WERI-Rb-1 (cell line): ENCODE results near the gene SYNPO.
A peak's percentile ranks its signal among the peaks of the same experiment; 100 is the strongest.

ENCODE experiments used
- DNase-seq: peaks from one replicate; pipeline ENCODE4 v3.0.0-alpha.2; 2020
- H3K27ac ChIP-seq: fragments of 250-450 bp; sonication (Bioruptor Pico); 2 replicates; pipeline ENCODE4 v1.5.1; 2020; ENCODE audit warnings: mild to moderate bottlenecking, moderate library complexity
- H3K27me3 ChIP-seq: fragments of 250-450 bp; sonication (Bioruptor Pico); 2 replicates; pipeline ENCODE4 v1.5.1; 2021; ENCODE audit warnings: mild to moderate bottlenecking, low read depth, moderate library complexity; ENCODE audit not compliant: insufficient read depth, severe bottlenecking
- H3K36me3 ChIP-seq: fragments of 250-450 bp; sonication (Bioruptor Pico); 2 replicates; pipeline ENCODE4 v1.5.1; 2020; ENCODE audit warnings: mild to moderate bottlenecking, moderate library complexity
- H3K4me3 ChIP-seq: 2 replicates; pipeline ENCODE4 v1.5.1; 2011; ENCODE audit warnings: low read depth, mild to moderate bottlenecking, control low read depth, low read length
- H3K9me3 ChIP-seq: fragments of 250-450 bp; sonication (Bioruptor Pico); 2 replicates; pipeline ENCODE4 v1.5.1; 2021; ENCODE audit warnings: mild to moderate bottlenecking, moderate library complexity; ENCODE audit not compliant: severe bottlenecking
- CTCF ChIP-seq: IDR thresholded peaks from 2 replicates; pipeline ENCODE4 v1.5.1; 2011; ENCODE audit warnings: low read depth, mild to moderate bottlenecking, control low read depth, inconsistent platforms, low read length

SYNPO gene

GRCh38 chr5:150651924-150652671, 11.6 kb downstream of the SYNPO start:
- no peak for TF ChIP-seq CTCF
- H3K9me3 ChIP-seq, result no peaks in the 10 kb centered on the region
- no peak overlapping the region for H3K4me3 ChIP-seq
- no peaks in the 10 kb centered on the region for H3K36me3 ChIP-seq
- DNase-seq, result no peak
- H3K27me3 ChIP-seq, result no peaks in the 10 kb centered on the region
- no peak overlapping the region for H3K27ac ChIP-seq

- H3K4me3 ChIP-seq, result no peak overlapping the region
These were observed 12.8 kb downstream of the SYNPO start for GRCh38 chr5:150653145-150653761.

GRCh38 chr5:150653762-150654556, 13.5 kb downstream of the SYNPO start:
- no peaks in the 10 kb centered on the region for H3K36me3 ChIP-seq
- H3K27ac ChIP-seq, result no peak overlapping the region
- no peak overlapping the region for H3K4me3 ChIP-seq
- TF ChIP-seq CTCF, result no peak
- no peaks in the 10 kb centered on the region for H3K9me3 ChIP-seq
- DNase-seq, result no peak
- H3K27me3 ChIP-seq, result no peaks in the 10 kb centered on the region

More at GRCh38 chr5:150653145-150653761, 12.8 kb downstream of the SYNPO start:
- Histone ChIP-seq H3K27me3 (no peaks in the 10 kb centered on the region), H3K36me3 (no peaks in the 10 kb centered on the region), H3K9me3 (no peaks in the 10 kb centered on the region), H3K27ac (no peak overlapping the region)
- no peak for TF ChIP-seq CTCF
- DNase-seq, result no peak

GRCh38 chr5:150655221-150655620, 14.8 kb downstream of the SYNPO start:
- Histone ChIP-seq H3K36me3 (no peaks in the 10 kb centered on the region), H3K4me3 (no peak overlapping the region), H3K27me3 (no peaks in the 10 kb centered on the region), H3K27ac (no peak overlapping the region), H3K9me3 (no peaks in the 10 kb centered on the region)
- TF ChIP-seq CTCF, result no peak
- DNase-seq, result no peak

GRCh38 chr5:150656191-150657132, 16.0 kb downstream of the SYNPO start:
- Histone ChIP-seq H3K27ac (peak overlapping the region; percentile 78), H3K36me3 (no peaks in the 10 kb centered on the region), H3K9me3 (no peaks in the 10 kb centered on the region), H3K27me3 (no peaks in the 10 kb centered on the region), H3K4me3 (peak overlapping the region; percentile 64)
- peak; percentile 80 for DNase-seq
- peak; percentile 83 for TF ChIP-seq CTCF
